Mucosa of descending colon (tissue), 3 donors: ENCODE data around the gene LITAF. TPM values are rescaled to one million over a fixed set of nuclear protein-coding genes. Genes with fewer than 3 reads are reported as not detected.

Source experiments
- ATAC-seq: fragments of 200-7000 bp; cut with Tn5 transposase; one replicate; pipeline ENCODE4 v1.9.1; 2020; ENCODE audit warnings: mild to moderate bottlenecking, moderate library complexity
- DNase-seq, 3 donors: peaks; one replicate each; pipeline ENCODE4 v3.0.0-alpha.2; 2020
- H3K36me3 ChIP-seq: fragments of 200-600 bp; one replicate; pipeline ENCODE4 v1.8.0; 2021; ENCODE audit warnings: low read depth, mild to moderate bottlenecking
- H3K4me1 ChIP-seq: fragments of 200-600 bp; one replicate; pipeline ENCODE4 v1.8.0; 2021; ENCODE audit warnings: low read depth, mild to moderate bottlenecking
- H3K4me3 ChIP-seq: fragments of 200-600 bp; one replicate; pipeline ENCODE4 v1.8.0; 2021; ENCODE audit warnings: mild to moderate bottlenecking
- H3K9me3 ChIP-seq: fragments of 200-600 bp; one replicate; pipeline ENCODE4 v1.8.0; 2021; ENCODE audit warnings: mild to moderate bottlenecking
- intact Hi-C, 2 donors: fragments of 100-400 bp; cut with DNase I in 1 of 2; cut with micrococcal nuclease in 1 of 2; formaldehyde crosslinking; loops; one replicate each; pipeline versions ENCODE4 v1.11.0 to v1.11.1; 2022; cut with DNase I, micrococcal nuclease
- total RNA-seq, 3 donors: library from RNA; stranded (reverse); fragmentation: NEBNext Ultra II Directional in 2 of 3; extraction: Animal tissue kit (Norgen Biotek cat#: 25700) in 2 of 3; gene quantifications; one replicate each; pipeline versions ENCODE4 v1.2.1 to v1.2.4, GENCODE V29; 2021 to 2023
- TF ChIP-seq, protein P1 (sequence below): fragments of 200-600 bp; IDR thresholded peaks from one replicate; pipeline ENCODE4 v1.8.0; 2022; ENCODE audit warnings: antibody characterized with exemption, mild to moderate bottlenecking
- donor health status: DM: no; HTN: no; CAD: no; lungs with moderate emphysema.
- donor health status: DM: no; HTN: no; CAD: no.
- donor health status: DM: no; HTN: yes; CAD: no.

LITAF gene
- total RNA-seq, 3 donors from 2014 or later: 140 to 308 (median 246) TPM

DNA sequence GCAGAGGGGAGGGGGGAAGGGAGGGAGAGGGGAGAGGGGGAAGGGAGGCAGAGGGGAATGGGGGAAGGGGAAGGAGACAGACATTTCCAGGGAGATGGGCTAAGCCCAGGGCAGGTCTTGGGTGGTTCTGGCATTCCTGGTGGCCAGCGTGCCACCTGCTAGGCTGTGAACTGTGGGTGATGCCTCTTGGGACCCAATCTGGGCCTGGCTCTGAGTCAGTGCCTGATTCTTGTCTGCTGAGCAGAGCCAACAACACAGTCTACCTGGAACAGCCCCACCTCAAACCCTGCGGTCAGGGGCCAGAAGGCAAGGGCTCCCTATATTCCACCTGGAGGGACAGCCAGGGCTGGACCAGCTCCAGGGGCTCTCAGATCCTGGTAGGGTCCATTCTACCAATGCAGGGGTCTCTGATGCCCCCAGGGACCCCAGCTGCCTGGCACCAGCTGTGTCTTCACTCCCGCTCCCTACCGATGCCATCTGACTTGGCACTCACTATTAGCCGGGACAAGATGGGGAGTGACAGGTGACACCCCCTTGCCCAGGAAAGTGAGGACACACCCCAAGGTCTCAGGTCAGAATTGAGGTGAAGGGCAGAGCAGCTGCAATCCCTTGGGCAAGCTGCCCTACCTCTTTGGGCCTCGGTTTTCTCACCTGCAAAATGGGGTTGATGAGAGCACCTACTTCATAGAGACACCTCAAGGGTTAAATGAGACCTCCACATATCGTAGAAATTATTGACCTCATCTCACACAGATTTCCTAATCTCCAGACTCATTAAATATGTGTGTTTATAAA is 87.2 kb downstream of the LITAF start:
- ATAC-seq (peak; percentile 32), DNase-seq (no peak)
- Histone ChIP-seq H3K36me3 (no peaks in the 10 kb centered on the region), H3K4me3 (no peak overlapping the region), H3K9me3 (no peaks in the 10 kb centered on the region), H3K4me1 (peaks cover 8% of the 10 kb centered on the region)
- intact Hi-C loops: no loop called here
- TF ChIP-seq, protein P1, sequence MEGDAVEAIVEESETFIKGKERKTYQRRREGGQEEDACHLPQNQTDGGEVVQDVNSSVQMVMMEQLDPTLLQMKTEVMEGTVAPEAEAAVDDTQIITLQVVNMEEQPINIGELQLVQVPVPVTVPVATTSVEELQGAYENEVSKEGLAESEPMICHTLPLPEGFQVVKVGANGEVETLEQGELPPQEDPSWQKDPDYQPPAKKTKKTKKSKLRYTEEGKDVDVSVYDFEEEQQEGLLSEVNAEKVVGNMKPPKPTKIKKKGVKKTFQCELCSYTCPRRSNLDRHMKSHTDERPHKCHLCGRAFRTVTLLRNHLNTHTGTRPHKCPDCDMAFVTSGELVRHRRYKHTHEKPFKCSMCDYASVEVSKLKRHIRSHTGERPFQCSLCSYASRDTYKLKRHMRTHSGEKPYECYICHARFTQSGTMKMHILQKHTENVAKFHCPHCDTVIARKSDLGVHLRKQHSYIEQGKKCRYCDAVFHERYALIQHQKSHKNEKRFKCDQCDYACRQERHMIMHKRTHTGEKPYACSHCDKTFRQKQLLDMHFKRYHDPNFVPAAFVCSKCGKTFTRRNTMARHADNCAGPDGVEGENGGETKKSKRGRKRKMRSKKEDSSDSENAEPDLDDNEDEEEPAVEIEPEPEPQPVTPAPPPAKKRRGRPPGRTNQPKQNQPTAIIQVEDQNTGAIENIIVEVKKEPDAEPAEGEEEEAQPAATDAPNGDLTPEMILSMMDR: no peak

DNA sequence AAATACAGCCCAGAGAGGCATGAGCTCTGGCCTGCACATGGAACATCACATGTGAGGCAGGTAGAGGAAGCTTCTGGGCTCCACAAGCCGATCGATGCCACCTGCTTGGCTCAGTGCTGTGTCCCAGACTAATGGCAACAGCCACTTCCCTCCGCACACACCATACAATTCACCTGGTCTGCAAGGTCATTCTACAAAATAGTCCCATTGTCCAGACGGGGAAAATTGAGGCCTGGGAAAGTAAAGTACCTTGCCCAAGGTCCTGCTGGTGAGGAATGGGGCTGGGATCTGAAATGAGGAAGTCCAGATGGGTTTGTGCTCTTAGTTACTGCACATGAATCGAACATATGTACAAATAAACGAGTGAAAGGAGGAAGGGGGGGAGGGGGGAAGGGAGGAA is 88.0 kb downstream of the LITAF start:
- DNase-seq (no peak), ATAC-seq (no peak)
- H3K4me3 ChIP-seq: no peak overlapping the region
- H3K4me1 ChIP-seq: peaks cover 8% of the 10 kb centered on the region
- no peaks in the 10 kb centered on the region for H3K36me3 ChIP-seq
- intact Hi-C loops: no loop called here
- TF ChIP-seq, protein P1: no peak
- H3K9me3 ChIP-seq: no peaks in the 10 kb centered on the region

DNA sequence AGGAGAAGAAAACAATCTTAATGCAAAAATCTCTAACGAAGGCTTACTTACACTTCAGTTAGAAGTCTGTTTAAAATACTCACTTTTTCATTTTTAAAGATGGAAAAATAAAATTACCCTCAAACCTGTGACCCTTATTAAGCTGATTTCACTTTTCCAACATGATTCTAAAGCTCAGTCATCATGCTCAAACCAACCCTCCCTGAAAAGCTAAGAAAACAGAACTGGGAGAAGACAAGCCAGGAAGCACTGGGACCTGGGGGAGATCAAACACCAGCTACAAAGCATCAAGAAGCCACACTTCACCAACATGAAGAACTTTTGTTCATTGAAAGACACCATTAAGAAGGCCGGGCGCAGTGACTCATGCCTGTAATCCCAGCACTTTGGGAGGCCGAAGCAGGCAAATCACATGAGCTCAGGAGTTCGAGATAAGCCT is 88.8 kb downstream of the LITAF start:
- DNase-seq: no peak
- Histone ChIP-seq H3K4me1 (peaks cover 8% of the 10 kb centered on the region), H3K4me3 (no peak overlapping the region), H3K9me3 (no peaks in the 10 kb centered on the region), H3K36me3 (no peaks in the 10 kb centered on the region)
- intact Hi-C loops: no loop called here
- TF ChIP-seq, protein P1: no peak
- no peak for ATAC-seq

Other genes starting within 250 kb of the LITAF start
- 10 to 100 TPM in 1 of 3 donors, 1 to 10 TPM in 2; 2.1 to 12.1 (median 7.0) TPM for gene RMI2, start 241.5 kb downstream of the LITAF start, total RNA-seq
- gene SNN, start 81.5 kb upstream of the LITAF start, total RNA-seq: 10 to 100 TPM in 1 of 3 donors, 1 to 10 TPM in 2; 2.3 to 22.1 (median 4.2) TPM
- gene TXNDC11, start 155.9 kb upstream of the LITAF start, total RNA-seq: 10 to 100 TPM; 52.3 to 71.9 (median 60.3) TPM
- gene ZC3H7A, start 210.3 kb upstream of the LITAF start, total RNA-seq: 10 to 100 TPM; 42.4 to 61.2 (median 59.0) TPM